ENCODE data around the gene KIF21B.
A peak's percentile ranks its signal among the peaks of the same experiment; 100 is the strongest.

Gene KIF21B

DNA sequence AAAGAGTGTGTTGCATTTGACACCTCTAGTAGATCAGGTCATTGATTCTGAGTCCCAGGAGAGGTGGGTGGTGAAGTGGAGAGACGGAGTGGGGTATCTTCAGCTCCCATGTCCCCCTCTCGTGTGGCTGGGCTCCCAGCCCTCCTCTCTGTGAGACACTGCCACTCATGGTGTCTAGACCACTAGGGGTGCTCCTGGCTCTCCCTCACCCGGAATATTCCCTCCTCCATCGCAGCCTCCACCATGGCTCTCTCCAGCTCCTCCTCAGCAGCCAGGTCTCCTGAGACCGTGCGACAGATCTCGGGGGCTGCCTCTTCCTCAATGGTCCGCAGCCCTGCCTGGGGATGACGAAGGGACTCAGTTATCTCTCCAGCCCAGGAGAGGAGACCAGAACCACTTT is 20.6 kb upstream of the KIF21B start:
- DNase-seq: no peak

DNA sequence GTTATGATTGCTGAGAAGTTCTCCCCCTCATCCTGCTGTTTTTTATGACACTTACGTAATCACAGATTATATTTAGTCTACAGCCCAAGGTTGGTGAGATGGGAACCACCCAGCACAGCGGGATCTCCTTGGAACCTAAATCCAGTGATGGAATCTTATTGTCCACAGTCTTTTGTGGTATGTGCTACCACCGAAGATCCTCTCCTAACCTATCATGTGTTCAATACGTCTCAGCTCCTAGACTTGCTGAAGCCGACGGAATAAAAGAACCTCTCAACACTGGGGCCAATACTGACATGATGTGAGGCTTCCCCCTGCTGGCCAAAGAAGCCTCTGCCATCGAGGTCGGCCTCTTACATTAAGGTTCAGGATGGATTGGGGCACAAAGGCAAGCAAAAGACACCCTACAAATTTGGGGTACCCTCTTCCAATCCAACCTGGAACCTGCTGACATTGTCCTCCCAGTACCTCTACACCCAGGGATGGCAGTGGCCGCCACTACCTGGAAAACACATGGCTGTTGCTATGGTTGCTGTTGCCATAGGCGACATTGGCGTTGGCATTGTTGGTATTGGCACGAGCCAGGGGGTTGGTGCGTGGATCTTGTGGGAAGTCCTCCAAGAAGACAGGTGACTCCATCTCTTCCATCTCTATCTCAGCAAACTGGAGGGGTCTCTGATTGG is 19.4 kb upstream of the KIF21B start:
- DNase-seq: peak; percentile 74

DNA sequence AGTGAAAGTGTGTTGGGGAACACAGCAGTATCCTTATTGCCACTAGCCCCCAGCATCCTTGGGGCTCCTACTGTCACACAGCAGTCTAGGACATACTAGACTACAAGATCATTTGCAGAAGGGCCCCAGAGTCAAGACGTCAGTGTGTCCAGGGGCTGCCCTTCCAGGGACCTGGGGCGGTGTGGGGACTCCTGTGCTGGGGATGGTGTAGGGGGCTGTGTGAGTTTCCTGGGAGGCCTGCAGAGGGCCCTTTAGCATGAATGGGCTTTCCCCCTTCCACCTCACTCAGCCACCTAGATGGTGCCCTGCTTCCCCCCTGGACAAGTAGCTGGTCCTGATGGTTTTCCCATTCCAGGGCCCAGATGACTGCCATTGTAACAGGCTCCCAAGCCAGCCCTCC is 17.5 kb upstream of the KIF21B start:
- DNase-seq: no peak

DNA sequence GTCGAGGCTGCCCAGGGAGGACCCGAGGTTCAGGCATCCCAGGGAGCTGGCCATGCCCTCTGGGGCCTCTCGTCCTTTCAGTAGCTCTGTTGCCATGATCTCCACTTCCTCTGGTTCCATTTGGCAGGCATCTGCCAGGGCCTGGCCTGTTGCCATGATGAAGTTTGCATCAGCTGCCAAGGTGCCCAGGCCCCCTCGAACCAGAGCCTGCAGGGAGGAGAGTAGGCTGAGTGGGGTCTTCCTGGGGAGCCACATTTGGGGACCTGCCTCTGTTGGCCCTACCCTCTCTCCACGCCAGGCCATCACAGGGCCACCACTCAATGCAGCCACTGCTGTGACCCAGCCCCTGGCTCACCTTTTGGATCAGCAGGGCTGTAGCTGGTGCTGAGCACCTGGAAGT is 16.4 kb upstream of the KIF21B start:
- no peak for DNase-seq

DNA sequence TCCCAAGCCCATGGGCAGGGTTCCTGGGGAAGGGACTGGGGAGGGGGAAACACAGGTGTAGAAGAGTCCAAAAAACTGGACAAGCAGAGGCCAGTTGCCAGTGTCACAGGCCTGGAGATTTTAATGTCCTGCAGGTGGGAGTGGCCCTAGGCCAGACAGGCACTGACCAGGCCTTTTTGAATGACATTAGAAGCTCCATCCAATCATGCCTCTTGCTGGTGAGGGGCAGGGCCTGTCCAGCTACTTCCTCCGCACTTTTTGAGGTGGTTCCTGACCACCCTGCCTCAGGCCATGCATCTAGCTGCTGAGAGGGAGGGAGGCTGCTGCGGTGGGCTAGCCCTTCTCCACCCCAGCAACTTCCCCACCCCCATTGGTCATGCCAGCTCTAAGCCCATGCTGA is 15.9 kb upstream of the KIF21B start:
- no peak for DNase-seq

DNA sequence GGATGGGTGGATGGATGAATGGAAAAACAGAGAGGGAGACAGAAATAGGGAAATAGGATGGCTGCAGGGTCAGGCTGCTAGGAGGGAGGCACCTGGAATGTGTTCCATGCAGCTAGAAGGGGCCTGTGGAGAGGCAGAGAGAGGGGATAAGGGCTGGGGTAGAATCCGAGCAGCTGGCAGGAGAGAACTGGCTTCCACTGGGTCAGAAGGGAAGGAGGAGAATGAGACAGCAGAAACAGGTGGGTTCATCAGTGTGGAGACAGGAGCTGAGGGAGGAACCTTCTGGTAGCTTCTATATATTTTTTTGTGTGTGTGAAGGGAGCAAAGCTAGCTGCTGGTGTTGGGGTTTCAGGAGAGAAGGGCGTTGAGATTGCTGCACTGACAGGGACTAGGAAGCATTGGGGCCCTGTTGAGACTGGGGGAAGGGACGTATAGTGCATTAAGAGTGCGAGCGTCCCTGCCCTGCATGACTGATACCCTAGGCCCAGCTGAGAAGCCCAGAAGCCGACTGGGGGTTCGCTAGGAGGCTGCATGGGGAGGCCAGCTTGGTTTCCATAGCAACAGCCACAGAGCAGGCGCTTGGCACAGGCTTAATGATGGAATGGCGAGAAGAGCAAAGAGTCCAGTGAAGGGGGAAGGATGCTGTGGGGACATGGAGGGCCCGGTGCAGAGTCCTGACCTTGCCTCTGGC is 14.8 kb upstream of the KIF21B start:
- DNase-seq: no peak

DNA sequence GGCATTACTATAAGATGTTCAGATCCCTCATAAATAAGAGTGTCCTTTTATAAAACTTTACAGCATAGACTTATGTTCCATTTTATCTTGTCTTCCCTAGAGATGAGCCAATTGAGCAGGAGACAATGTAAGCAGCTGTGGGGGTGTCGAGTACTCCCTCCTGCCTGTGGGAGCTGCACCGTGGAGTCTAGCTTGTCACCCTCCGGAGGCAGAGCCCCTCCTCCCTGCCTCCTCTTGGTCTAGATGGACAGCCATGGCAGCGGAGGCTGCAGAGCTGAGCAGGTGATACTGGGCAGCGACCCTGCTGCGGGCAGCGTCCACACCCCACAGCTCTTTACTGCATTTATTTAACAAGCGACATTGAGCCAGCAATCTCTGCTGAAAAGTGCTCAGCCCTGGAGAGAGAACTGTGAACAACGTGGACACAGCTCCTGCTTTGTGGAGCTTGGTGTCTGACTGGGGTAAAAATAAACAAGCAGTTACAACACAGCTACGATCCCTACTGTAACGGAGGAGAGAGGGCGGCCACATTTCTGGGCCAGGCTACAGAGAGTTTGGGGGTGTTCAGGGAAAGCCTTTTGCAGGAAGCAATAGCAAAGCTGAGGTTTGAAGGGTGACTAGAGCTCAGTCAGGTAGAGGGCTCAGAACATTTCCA is 12.8 kb upstream of the KIF21B start:
- DNase-seq: no peak

DNA sequence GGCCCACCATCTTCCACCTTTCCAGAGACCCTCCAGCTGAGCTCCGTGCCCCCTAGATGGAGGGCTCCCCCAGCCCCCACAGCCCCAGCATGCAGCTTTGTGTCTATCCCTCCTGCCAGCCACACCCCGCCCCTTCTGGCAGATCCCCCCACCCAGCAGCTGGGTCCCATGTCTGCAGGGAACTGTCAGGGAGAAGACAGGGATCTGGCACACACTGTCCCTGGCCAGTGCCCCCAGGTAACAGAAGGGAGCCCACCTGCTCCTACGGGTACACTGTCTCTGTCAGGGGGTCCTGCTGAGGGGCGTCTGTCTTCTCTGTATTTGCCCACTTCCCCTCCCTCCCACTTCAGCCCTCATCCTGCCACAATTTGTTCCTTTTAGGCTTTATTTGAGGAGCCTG is 11.2 kb upstream of the KIF21B start:
- DNase-seq: no peak

DNA sequence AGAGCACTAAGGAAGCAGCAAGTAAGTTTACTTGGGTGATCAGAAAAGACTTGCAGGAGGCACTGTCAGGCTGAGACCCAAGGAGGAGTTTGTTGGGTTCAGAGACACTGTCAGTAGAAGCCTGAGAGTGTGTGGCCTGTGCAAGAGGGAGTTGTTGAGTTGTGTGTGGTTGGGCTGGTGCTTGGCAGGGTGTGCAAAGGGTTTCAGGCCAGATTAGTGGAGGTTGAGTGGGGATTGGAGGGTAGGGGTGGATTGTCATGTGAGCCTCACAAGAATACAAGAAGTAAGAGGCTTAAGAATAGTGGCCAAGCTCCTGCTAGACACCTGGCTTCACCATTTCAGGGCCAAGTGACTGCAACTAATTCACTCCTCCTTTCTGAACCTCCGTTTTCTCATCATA is 8.9 kb upstream of the KIF21B start:
- DNase-seq: no peak

DNA sequence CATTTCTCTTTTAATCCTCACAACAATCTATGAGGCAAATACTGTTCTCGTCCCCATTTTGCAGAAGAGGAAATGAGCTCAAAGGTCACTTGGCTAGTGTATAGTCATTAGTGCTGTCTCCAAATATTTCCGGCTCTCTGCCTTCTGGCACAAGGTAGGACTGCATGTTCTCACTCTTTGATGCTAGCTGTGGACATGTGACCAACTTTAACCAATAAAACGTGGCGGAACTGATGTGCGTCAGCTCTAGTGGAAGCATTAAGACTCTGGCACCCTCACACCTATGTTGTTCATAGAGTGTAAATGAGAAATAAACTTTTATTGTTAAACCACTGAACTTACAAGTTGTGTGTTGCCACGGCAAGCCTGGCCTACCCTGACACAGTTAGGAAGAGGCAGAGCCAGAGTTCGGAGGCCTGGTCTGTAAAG is 5.0 kb upstream of the KIF21B start:
- no peak for DNase-seq

DNA sequence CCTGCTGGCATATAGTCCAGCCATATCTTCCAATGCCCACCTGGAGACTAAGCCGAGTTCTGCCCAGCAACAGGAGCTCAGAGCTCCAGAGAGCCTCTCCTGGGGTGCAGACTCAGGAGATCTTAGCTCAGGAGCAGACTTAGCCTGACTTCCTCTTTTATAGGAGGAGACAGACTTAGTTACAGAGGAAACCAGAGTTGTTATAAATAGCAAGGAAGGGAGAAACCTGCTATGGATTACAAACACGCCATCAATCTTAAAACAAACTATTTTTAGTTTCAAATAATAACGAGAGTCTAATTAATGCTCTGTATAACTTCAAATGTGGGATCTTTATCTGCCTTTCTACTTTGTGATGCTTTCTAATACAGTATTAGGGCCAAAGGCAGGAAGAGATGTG is 3.3 kb upstream of the KIF21B start:
- DNase-seq: no peak

DNA sequence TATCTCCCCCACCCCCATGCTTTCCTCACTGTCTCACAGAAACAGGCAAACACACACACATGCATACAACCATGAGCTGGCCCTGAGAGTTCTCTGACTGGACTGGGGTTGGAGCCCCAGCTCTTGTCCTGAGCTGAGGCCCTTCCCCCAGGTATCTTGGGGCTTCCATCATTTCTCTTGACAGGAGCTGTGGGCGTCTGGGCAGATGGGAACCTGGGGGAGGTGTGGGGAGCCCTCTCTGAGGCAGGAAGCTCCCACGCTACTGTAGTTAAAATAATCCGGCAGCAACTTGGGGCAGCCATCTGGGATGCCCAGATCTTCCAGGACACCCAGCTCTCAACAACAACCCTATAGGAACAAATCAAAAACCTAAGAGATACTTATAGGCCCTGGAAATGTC is 2.7 kb upstream of the KIF21B start:
- DNase-seq: no peak

DNA sequence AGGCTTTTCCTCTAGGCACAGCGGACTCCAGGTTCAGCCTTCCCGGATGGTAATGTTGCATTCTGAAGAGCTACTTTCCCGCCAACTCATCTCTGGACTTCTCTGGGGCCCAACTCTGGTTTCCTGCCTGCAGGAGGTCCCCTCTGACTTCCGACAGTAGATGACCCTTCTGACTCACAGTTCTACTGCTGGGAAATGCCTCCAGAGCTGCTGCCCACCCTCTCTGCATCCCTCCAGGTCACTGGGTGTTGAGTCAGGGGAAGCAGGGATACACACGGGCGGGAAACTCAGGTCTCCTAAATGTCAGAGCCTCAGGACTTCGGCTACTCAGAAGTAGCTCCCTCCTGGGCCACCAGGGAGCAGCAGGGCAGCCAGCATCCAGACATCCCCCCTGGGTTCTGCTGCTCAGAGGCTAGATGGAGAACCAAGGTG is 2.1 kb upstream of the KIF21B start:
- no peak for DNase-seq

DNA sequence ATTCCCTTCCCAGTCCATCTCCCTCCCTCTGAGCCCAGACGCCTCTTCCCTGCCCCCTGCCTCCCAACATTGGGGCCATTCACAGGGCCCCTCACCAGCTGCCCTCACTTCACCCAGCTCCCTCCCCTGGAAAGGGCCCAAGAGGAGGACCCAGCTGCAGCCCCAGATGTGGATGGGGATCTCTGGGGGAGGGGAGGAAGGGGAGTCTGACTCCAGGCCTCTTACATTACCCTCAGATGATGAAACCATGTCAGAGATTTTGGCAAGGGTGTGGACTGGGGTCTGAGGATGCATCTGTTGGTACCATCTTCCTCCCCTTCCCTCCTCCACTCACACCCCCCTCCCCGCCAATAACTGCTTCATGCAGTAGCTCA is 1.1 kb upstream of the KIF21B start:
- no peak for DNase-seq

DNA sequence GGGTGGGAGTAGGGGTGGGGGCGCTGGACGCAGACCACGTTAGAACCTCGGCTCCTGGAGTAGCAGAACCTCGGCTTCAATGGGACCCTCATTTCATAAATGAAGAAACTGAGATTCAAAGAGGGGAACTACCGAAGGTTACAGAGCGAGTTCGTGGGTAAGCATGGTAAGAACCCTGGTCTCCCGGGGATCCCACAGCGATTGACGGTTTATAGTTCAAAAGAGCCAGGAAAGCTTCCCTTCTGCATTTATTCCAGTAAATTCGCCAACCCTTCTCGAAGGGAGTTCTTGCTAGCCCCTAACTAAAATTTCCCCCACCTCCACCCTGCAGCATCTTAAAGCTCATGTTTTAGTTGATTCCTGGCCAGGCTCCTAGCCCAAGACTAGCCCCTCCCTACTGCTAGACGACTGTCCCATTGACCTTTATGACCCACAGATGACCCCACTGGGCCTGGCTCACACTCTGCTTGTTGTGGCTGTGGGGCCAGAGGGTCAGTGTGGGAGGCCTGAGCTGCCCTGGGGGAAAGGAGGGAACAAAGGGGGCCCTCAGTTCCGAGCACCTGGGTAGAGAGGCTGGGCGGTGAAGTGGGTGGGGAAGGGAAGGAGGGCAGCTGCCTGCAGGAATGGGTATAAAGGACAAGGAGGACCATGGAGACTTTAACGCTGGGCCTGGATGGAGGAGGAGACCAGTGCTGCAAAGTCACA is 558 bp upstream of the KIF21B start:
- no peak for DNase-seq

DNA sequence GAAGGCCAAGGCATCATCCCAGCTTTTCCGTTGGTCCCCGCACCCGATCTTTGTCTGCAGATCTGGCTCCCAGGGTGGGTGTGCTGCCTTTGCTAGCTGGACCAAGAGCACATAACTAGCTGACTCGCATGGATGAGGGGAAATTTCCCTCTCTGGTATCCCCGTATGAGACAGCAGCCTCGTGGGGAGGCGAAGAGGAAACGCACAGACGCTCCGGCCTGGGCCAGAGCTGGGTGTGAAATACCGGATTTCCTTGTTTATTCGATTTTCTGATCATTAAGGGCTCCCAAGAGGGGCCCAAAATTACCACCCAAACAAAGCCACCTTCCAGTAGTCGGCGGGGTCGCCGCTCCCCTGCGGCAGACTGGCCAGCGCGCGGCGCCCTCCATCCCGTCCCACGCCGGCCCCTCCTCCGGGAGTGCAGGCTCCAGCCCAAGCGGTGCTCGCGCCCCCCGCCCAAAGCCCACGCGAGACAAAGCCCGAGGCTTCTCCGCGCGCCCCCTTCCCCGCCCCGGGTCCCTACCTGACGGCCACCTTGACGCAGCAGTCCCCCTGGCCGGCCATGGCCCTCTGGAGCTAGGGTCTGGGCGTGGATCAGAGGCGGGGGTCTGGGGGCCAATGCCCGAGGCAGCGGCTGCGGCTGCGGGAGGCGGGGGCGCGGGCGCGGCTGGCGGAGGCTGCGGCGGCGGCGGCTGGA is 546 bp downstream of the KIF21B start:
- DNase-seq: peak; percentile 54

DNA sequence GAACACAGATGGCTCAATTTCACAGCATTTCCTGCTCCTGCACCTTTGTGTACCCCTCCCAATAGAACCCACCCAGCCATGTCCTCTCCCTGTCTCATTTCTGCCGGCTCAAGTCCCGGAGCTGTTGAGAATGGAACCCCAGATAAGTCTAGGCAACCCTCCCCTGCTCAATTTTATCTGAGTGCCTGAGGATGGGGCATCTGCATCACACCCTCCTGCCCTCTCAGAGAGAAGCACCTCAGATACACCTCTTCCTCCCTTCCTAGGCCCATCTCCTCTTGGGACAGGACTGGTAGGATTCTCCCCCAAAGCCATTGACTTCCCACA is 1.1 kb downstream of the KIF21B start:
- no peak for DNase-seq

DNA sequence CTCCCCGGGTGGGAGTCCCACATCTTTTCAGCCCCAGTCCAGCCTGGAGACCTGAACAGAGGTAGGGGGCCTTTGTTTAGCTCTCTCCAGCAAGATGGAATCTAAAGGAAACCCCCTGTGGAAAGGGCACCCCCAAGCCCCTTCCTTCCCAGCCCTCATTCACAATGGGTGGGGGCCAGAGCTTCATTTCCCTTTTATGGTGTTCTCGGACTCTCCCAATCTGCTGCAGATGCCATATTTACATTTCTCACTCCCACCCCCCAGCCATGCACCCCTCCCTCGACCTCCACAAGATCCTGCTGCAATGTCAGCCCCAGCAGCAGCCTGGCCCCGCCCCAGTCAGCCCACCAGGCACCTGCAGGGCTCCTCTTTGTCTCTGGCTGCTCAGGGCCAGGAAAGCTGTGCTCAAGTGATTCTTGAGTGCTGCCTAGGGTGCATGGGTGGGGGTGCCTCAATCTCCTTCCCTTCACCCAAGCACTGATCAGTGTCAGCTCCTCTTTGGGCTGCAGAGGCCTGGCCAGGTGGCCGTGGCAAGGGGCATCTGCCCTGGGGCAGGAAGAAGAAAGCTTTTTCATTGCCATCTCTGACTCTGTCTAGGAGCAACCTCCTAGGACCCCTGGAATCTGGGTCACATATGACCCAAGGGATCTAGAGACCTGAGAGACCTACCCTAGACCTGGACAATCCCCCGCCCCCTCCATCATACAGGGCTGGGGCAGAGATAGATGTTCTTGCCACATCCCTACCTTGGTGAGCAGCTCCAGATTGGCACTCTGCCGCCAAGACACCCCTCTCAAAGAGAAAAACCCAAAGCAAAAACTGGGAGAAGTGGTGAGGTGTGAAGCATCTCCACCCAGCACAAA is 1.7 kb downstream of the KIF21B start:
- DNase-seq: no peak

DNA sequence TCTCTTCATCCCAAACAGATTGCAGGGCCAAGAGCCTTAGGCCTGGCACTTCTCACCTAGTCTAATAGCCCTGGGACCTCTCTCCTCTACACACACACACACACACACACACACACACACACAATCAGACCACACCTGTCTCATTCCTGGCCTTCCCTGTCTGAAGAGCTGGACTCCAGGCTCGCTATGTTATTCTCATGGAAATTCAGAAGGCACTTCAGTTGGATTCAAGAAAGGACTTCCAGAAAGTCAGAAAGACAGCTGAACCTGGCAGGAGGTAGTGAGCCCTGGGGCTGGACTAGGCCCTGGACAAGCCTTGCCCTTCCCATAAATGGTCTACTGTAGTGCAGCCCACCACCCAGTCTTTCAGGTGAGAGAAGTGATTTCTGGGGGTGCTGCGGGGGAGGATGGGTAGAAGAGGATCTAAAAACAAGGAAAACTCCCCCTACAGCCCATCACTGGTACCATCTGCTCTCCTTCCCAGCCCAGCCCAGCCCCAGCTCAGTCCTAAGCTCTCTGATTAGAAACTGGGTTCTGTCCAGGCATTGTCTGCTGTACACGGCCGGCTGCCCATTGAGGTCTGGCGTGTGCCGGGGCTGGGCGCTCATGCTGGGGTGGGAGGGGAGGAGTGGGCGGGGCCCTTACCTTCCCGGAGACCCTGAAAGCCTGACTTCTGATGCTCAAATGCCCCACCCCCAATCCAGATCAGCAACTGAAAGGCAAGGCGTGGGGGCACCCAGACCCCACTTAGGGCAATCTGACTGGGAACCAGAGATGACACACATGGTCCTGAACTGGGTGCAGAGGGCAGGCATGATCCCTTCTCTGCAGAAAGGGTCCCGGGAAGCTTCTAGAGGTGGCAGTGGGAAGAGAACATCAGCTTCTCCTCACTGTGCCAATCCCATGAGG is 2.5 kb downstream of the KIF21B start:
- no peak for DNase-seq

DNA sequence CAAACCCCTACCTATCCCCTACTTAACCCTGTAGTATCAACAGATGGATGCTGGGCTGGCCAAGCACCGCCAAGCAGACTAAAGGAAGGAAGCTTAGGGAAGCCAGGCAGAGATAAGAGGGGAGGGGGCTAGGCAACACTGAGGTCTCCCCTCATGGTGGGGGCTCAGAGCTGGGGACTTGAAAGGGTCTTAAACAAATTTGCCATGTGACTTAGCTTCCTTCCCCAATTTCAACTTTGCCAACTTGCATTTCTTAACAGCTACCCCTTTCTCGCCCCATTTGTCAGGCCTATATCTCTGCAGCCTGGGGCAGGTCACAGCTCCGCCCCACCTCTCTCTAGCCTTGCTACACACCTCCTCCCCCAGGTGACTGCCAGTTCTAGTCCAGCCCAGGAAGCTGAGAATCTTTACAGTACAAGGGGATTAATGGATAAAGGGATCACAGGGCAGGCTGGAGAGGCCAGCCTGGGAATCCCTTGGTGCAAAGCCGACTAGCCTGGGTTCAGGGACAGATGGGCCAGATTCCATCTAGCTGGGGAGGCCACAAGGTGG is 3.4 kb downstream of the KIF21B start:
- no peak for DNase-seq
